HG03460 (cell line): ENCODE results near the gene HLA-DPB1.

ENCODE experiments used
- ATAC-seq: cut with Tn5 transposase; IDR thresholded peaks from one replicate; pipeline ENCODE4 v1.9.1; 2021; ENCODE audit not compliant: unreplicated experiment

The HLA-DPB1 gene

DNA sequence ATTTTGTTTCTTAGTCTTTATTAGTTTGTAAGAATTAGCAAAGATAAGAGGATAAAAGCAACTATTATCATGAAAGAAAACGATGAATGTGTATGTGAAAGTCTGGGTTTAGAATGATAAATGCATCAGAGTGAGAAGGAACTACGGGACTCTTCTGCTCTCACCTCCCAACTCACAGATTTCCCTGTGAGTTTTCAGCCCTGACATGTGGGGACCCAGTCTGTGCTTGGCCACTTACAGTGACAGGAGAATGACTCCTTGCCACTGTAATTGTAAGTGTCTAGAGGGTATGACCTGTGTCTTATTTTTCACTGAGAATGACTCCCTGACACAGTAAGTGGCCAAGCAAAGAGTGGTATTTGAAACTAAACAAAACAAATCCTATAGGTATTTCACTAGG, 4.9 kb upstream of the HLA-DPB1 start:
- ATAC-seq: no peak

DNA sequence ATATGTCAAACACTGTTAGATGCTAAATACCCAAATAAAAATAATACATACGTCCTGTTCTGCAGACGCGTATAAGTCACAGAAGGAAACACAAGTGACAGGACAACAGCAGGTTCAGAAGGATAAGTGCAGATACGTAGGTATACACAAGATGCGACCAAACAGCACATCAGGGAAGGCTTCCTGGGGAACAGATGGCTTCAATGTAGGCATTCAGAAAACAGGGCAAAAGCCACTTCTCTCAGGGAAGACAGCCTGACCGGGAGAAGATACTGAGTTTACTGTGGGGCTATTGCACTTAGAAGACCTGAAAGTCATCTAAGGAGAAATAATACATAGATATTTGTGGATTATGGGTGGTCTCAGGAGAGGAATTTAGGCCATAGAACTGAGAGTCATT, 4.2 kb upstream of the HLA-DPB1 start:
- no peak for ATAC-seq

DNA sequence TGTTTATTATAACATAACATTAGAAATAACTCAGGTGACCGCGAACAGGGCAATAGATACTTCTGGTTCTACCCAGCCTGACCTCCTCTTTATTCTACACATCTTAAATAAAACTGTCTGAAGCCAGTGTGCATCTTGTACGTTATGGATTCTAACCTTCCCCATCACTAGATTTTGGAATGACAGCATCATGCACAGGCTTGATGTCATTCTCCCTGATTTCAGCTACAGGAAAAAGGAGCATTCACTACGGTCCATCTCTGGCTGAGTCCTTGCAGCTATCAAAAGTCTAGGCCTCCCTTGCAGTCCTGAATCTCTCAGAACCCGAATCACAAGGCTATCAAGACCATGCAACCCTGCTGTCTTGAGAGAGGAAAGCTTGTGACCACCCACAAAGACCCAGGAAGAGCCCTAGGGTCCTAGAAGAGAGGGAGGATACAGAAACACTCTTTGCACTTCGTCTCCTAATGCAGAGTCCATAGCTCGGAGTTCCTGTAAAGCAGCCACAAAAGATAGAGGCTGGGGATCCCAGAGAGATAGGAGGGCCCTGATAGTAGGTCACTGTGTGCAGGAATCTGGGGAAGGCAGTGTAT, 3.2 kb upstream of the HLA-DPB1 start:
- no peak for ATAC-seq

DNA sequence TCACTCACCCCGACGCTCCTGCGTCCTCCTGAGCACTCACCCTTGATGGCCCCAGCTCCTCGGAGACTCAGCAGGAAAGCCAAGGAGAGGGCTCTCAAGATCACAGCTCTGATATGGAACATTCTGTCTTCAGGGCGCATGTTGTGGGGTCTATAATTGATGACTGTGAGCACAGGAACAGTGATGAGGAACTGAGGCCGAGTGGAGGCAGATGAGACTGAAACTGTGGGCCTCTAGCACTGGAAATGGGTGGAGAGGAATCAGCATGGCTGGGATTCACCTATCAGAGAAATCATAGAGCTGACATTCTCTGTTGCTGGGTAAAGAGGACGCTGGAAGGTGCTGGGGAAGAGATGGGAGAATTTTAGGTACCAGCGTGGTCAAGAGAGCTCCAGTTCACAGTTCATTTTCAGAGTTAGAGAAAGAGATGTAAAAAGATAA, 2.3 kb upstream of the HLA-DPB1 start, which contains the start of gene HLA-DPA1:
TSS of gene HLA-DPA1 (minus strand) at position 219 of the 441 bp plus-strand sequence.
- peak; percentile 72 for ATAC-seq

DNA sequence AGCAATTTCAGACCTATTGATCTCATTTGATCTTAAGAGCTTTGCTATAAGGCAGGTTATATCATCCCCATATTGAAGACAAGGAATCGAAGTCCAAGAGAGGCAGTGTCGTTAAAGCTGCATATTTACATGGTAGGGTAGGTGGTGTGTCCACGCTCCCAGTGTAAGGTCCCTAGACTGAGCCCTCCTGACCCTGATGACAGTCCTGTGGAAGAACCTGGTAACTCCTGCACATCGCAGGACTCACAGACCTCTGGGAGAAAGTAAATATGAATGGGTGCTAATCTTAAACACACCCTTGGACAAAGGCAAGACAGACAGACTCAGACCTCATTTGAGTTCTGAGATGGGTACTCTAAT, 602 bp upstream of the HLA-DPB1 start:
- peak; percentile 9 for ATAC-seq

DNA sequence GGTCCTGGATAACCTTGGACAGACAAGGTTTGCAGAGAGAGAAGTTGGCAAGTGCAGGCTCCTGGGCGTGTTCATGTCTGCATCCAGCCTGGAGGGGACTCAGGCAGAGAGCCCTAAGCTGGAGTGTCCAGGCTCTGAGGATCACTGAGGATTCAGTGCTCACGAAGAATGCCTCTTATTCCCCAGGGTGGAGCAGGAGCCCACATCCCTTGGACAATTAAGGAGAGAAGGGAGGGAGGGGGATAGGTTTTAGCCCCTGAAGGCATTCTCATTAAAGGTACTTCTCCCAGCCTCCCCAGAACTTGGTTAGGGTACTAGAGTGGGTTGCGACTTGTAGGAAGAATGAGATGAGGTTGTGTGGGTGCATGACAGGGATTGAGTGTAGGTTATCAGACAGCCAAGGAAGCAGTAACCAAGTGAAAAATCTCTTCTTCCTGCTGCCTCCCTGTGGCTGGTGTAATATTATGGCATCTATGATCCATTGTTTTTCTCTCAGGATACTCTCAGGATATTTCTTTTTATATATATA, 680 bp downstream of the HLA-DPB1 start:
- no peak for ATAC-seq

DNA sequence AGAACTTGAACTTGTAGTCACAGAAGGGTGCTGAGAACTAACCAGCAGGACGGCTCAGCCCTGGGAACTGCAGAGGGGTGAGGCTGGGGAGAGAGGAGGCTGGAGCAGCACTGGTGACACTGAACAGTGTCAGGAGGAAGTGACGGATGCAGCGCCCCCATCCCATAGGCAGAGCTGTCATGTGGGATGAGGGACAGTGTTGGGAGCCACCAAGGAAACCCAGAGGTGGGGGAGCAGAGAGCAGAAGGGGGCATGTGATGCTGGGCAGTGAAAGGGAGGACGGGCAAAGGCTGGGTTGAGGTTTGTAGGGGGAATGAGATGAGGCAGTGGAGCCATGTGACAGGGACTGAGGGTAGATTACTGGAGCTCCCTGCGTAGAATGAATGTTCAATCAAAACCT, 2.1 kb downstream of the HLA-DPB1 start:
- no peak for ATAC-seq

DNA sequence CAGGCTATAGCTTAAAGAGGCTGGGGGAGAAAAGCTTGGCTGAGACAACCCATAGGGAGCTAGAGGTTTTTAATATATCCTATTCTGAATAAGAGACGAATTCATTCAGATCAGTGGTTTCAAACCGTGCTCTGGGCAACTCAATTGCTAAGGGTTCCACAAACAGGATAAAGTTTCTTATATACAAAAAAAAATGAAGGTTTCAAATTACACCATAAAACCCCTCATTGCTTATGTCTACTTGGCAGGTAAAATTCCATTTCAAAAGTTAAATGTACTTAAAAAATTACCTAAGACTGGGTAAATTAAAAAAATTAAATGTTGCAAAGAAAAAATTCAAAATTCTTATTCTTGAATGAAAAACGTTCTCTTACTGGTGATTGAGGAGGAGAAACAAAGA, 2.7 kb downstream of the HLA-DPB1 start:
- ATAC-seq: no peak

DNA sequence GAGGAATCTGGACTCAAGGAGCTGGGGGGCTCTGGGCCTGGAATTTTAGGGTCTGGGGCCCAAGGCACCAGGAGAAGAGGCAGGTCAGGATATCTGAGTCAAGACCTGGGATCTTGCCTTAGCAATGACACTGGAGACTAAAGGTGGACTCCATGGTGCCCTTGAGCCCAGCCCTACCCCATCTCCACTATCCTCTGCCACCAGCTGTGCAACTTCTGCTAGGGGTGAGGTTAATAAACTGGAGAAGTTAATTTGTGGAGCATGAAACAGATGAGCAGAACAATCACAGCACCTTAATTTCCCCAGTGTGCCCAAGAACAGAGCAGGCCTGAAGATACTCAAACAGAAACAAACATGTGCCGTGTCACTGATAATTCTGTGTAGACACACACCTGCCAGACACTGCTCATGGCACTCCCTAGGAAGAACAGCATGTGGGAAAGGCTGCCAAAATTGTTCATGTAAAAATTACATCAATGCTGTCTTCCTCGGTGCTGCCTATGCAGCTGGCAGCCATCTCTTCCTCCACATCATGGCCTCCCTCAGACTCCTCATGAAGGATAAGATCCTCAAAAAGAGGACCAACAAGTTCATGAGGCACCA, 3.2 kb downstream of the HLA-DPB1 start:
- no peak for ATAC-seq

DNA sequence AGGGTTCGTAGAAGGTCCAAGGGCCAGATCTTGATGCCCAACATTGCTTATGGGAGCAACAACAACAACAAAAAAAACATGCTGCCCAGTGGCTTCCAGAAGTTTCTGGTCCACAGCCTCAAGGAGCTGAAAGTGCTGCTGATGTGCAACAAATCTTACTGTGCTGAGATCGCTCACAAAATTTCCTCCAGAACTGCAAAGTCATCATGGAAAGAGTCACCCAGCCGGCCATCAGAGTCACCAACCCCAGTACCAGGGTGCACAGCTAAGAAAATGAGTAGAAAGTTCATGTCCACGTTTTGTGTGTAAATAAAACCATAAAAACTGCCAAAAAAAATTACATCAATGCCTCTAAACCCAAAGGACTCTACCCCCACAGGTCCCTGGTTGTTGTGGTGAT, 3.8 kb downstream of the HLA-DPB1 start:
- ATAC-seq: no peak

DNA sequence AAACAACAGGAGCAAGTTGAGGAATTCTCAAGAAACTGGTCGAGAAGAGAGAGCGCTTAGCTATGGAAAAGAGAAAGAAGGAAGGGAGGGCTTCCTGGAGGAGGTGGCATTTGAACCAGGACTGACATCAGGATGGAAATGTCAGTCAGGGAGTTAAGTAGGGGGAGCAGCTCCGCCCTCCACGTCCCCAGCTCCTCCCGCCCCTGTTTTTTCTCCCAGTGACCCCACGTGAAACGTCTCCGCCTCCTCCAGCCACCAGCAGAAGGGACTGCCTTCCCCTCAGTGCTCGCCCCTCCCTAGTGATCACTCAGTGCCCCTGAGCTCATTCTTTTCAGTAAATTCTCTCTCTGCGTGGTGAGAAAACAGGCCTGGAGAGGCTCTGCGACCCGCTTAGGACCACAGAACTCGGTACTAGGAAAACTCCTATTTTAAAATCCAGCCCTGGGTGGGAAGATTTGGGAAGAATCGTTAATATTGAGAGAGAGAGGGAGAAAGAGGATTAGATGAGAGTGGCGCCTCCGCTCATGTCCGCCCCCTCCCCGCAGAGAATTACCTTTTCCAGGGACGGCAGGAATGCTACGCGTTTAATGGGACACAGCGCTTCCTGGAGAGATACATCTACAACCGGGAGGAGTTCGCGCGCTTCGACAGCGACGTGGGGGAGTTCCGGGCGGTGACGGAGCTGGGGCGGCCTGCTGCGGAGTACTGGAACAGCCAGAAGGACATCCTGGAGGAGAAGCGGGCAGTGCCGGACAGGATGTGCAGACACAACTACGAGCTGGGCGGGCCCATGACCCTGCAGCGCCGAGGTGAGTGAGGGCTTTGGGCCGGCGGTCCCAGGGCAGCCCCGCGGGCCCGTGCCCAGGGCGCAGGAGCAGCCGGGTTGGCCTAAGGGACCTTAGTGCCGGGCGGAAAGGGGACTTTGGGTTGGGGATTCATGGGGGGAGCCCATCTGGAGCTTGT, 4.6 kb downstream of the HLA-DPB1 start:
- no peak for ATAC-seq

DNA sequence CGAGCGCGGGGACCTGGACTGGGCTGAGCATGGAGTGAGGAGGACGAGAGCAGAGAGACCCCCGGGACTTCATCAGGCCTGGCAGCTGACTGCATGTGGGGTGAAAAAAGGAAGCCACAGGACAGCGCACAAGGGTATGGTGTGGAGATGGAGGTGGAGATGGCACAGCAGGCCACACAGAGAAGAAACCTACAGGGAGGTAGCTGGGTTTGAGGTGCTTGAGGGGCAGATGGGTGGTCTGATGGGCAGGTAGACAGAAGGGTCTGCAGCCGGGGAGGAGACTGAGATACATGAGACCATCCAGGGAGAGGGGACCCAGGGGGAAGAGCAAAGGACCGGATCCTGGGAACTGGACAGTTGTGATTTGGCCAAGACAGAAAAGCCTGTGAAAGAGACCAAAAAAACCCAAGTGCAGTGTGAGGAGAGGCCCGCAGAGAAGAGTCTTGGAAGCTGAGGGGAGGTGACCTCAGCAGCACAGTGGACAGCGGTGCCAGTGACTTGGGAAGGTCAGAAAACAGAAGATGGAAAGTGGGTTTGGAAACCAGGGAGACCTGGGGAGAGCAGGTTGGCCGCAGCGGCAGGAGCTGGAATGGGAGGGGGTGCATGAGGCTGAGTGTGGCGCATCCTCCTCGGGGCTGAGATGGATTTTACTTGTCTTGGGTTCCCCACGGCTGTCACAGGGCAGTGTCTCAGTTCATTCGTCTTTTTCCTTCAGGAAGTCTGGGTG, 5.5 kb downstream of the HLA-DPB1 start:
- ATAC-seq: no peak

DNA sequence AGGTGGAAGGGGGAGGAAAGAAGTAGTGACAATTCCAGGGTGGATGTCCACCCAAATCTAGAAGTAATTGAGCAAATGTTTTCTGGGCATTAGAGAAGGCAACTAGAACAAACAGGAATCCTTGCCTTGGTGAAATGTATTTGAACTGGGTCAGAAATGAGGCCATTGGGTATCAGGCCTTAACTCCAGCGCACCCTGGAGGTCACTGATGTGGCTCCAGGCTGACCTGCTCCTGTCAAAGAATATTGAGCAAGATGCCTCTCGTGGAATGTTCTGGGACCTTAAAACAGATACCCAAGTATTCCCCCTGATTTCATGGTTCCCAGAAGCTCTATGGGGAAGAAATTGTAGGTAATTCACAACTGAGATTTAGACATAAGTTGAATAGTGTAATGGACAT, 6.9 kb downstream of the HLA-DPB1 start:
- ATAC-seq: no peak

DNA sequence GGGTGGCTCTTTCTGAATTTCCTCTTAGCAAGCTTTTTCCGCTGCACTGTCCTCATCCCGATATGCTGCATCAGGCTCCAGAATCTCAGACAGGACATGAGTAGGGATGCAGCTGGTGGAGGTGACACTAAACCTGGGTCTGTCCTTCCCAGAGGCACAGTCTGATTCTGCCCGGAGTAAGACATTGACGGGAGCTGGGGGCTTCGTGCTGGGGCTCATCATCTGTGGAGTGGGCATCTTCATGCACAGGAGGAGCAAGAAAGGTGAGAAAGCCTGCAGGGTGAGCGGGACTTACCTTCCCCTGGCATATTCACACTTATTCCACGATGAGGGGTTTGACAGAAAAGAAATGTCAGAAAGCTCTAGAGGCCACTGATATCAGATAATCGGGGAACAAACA, 9.8 kb downstream of the HLA-DPB1 start:
- ATAC-seq: no peak

DNA sequence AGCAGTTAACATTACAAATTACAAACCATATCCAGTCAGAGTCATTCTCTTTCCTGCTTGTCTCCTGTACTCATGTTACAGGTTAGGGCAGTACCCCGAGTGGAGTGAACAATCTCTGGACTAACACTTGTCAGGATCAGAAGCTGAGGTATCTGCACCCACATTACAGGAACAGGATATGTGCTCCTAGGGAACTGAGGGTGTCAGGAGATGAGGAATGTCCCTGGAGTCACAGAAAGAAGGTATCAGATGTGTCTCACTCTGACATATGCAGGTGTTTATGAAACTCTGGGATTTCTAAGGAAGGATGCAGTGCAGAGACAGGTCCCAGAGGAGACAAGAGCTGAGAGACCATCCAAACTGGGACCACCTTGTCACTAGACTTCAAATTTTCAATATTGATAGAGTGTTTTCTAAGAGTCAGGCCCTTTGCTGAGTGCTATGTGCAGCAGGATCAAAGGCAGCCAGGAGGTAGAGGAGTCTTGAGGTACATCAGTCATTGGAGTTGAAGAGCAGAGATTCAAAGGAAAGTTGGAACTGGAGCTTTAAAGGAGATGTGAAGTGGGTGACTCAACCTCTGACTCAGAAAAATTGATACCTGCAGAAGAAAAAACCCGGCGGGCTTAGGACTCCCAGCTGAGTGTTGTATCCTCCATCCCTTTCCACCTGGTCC, 12.6 kb downstream of the HLA-DPB1 start:
- no peak for ATAC-seq

DNA sequence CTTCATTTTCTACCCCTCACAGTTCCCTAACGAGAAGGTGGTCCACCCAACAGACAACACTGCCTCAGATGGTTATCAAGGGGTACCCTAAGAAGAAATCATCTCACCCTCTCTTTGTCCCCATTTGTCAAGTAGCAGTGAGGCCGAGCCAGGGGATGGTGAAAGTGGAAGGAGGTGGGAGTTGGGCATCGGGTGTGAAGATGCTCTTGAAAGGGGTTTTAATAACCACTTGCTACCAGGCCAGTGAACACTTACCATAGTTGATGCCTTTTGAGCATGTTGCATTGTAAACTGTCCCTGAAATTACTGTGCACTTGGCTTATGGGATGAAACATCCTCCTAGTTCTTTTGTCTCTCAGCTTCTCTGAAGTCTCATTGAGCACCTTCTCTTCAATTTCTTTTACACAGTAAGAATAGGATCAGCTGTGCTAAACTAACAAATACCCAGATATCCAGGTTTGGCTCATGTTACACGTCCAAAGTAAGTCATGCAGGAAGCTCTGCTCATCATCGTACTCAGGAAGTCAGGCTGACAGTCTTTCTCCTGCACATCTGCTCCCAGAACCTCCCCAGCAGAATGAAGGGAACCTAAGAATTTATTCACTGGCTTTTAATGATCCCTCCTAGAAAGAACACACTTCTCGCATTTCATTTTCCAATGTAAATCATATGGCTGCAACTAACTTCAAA, 13.3 kb downstream of the HLA-DPB1 start:
- no peak for ATAC-seq

DNA sequence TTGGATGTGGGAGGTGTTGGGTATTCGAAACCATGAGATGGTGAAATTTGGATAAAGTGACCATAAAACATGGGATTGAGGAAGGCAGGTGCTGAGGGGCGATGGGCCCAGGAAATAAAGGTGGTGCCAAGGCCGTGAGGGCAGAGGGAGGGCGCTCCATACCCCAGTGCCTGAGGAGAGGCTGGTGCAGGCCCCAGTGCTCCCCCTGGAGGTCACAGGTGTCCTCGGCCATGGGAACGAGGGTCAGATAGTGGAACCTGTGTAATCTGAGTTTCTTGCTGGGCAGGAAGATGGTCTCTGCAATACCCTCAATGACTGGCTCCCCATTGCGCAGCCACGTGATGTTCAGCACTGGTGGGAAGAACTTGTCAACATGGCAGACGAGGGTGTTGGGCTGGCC, 16.2 kb downstream of the HLA-DPB1 start:
- no peak for ATAC-seq

DNA sequence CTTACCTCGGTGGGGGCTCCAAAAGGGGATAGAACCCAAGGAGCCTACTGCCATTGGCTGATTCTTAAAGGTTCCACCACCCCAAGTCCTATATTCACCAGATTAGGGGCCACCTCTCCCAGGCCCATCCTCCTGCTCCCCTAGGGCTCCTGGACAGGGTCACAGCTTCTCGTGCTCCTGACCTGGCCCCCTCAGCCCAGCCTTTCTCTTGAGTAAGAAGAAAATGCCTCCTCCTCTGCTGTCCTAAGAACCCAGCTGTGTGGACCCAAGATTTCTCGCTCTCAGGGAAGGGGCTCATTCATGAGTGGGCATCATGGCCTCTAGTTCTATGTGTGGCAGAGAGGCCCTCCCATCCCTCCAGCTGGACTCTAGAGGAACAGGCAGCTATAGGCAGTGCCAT, 16.6 kb downstream of the HLA-DPB1 start:
- ATAC-seq: no peak

DNA sequence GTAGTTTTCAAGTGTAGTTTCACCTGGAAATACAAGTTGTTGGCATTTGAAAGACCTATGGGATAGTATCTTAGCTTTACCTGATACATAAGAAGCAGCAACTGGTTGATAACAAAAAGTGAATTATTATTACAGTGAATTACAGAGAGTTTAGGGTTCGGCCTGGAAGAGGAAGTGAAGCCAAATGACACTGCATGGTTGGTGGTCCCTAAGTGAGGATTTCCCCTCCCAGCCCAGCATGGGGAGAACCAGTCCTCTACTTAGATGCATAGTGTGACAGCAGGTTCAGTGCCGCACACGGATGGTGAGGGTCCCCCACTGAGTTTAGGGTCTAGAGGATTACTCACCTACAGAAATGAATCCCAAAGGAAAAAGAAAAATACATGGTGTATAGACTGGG, 18.1 kb downstream of the HLA-DPB1 start:
- no peak for ATAC-seq

DNA sequence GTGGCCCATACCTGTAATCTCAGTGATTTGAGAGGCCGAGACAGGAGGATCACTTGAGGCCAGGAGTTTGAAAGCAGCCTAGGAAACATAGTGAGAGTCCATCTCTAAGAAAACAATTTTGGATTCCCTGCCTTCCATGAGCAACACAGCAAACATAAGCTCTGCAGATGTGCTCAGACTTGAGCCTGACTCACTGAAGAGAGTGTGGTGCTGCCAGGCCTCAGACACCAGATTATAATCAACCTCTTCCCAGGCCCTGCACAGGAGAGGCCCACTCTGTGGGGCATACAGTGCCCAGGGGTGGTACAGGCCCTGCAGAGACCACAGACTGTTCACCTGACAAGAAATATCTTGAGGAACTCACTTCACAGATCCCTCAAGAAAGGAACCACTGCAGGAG, 19.9 kb downstream of the HLA-DPB1 start:
- no peak for ATAC-seq
